Liver (tissue), 9 donors: ENCODE data around the gene ITGBL1. TPM values are rescaled to one million over a fixed set of nuclear protein-coding genes. Genes with fewer than 3 reads are reported as not detected.

Experiments used
- DNase-seq: peaks from one replicate; pipeline ENCODE4 v3.0.0-alpha.2; 2017; ENCODE audit warnings: low spot score
- H3K27ac ChIP-seq, 2 donors: one replicate each; pipeline ENCODE4 v1.7.0; 2013; ENCODE audit warnings: inconsistent platforms in 2 of 2, low read length in 2 of 2, control low read depth in 1 of 2, low read depth in 1 of 2, mild to moderate bottlenecking in 1 of 2
- H3K27me3 ChIP-seq, 4 donors: one replicate each; pipeline versions ENCODE4 v1.6.1 to v1.7.0; 2013; ENCODE audit warnings: low read length in 3 of 4, inconsistent platforms in 1 of 4, mild to moderate bottlenecking in 1 of 4, moderate library complexity in 1 of 4; ENCODE audit not compliant: control insufficient read depth in 4 of 4, insufficient read depth in 4 of 4
- H3K36me3 ChIP-seq, 4 donors: one replicate each; pipeline versions ENCODE4 v1.6.1 to v1.7.0; 2013; ENCODE audit warnings: low read length in 3 of 4, mild to moderate bottlenecking in 3 of 4, low read depth in 1 of 4, moderate library complexity in 1 of 4; ENCODE audit not compliant: control insufficient read depth in 4 of 4, insufficient read depth in 3 of 4
- H3K4me1 ChIP-seq, 4 donors: one replicate each; pipeline versions ENCODE4 v1.6.1 to v1.7.0; 2013; ENCODE audit warnings: low read length in 3 of 4, mild to moderate bottlenecking in 3 of 4, moderate library complexity in 1 of 4; ENCODE audit not compliant: control insufficient read depth in 4 of 4, insufficient read depth in 4 of 4
- H3K4me3 ChIP-seq, 3 donors: one replicate each; pipeline versions ENCODE4 v1.6.1 to v1.7.0; 2013; ENCODE audit warnings: low read length in 3 of 3, control low read depth in 1 of 3, low read depth in 1 of 3, mild to moderate bottlenecking in 1 of 3
- H3K9ac ChIP-seq, 2 donors: one replicate each; pipeline ENCODE4 v1.7.0; 2013; ENCODE audit warnings: low read length in 2 of 2, mild to moderate bottlenecking in 2 of 2, moderate library complexity in 2 of 2, control low read depth in 1 of 2, low read depth in 1 of 2
- H3K9me3 ChIP-seq, 4 donors: one replicate each; pipeline versions ENCODE4 v1.6.1 to v1.7.0; 2013; ENCODE audit warnings: low read length in 3 of 4; ENCODE audit not compliant: control insufficient read depth in 4 of 4
- FOXA1 ChIP-seq: IDR thresholded peaks from 2 replicates; pipeline ENCODE4 v1.6.1; 2016; ENCODE audit warnings: antibody characterized with exemption
- FOXA2 ChIP-seq: IDR thresholded peaks from 2 replicates; pipeline ENCODE4 v1.6.1; 2016; ENCODE audit warnings: antibody characterized with exemption
- GABPA ChIP-seq, 2 donors: IDR thresholded peaks in 1 of 2; conservative IDR thresholded peaks in 1 of 2; 2 replicates each; pipeline ENCODE4 v1.6.1; 2016; ENCODE audit warnings: antibody characterized with exemption in 2 of 2, mild to moderate bottlenecking in 1 of 2, moderate library complexity in 1 of 2
- HNF4A ChIP-seq, 2 donors: conservative IDR thresholded peaks; 2 replicates each; pipeline ENCODE4 v1.6.1; 2016; ENCODE audit warnings: antibody characterized with exemption in 2 of 2, mild to moderate bottlenecking in 2 of 2
- HNF4G ChIP-seq: IDR thresholded peaks from 2 replicates; pipeline ENCODE4 v1.6.1; 2016; ENCODE audit warnings: antibody characterized with exemption
- JUND ChIP-seq, 2 donors: IDR thresholded peaks; 2 replicates each; pipeline ENCODE4 v1.6.1; 2016; ENCODE audit warnings: antibody characterized with exemption in 2 of 2
- RAD21 ChIP-seq, 2 donors: IDR thresholded peaks; 2 replicates each; pipeline ENCODE4 v1.6.1; 2016; ENCODE audit warnings: antibody characterized with exemption in 2 of 2, mild to moderate bottlenecking in 2 of 2
- RXRA ChIP-seq, 2 donors: IDR thresholded peaks; 2 replicates each; pipeline ENCODE4 v1.6.1; 2017 to 2018; ENCODE audit warnings: antibody characterized with exemption in 2 of 2, mild to moderate bottlenecking in 1 of 2
- SP1 ChIP-seq: IDR thresholded peaks from 2 replicates; pipeline ENCODE4 v1.6.1; 2018; ENCODE audit warnings: antibody characterized with exemption, mild to moderate bottlenecking
- TAF1 ChIP-seq: conservative IDR thresholded peaks from 2 replicates; pipeline ENCODE4 v1.6.1; 2016; ENCODE audit warnings: antibody characterized with exemption, mild to moderate bottlenecking
- YY1 ChIP-seq: IDR thresholded peaks from 2 replicates; pipeline ENCODE4 v1.6.1; 2016; ENCODE audit warnings: antibody characterized with exemption, mild to moderate bottlenecking
- WGBS: extraction: QIAGEN DNeasy Blood & Tissue Kit; methylation state at CpG from one replicate; pipeline ENCODE4 v1.1.7; 2013; 5-methylcytosine and 5-hydroxymethylcytosine counted together
- polyA plus RNA-seq, 2 donors: library from polyadenylated mRNA; stranded (reverse) in 1 of 2; unstranded in 1 of 2; fragments of 200-250 nt in 1 of 2; fragments of >200 nt in 1 of 2; fragmentation: Nextera tagmentation in 1 of 2; extraction: Ambion mirVana in 1 of 2; gene quantifications; one replicate each; pipeline versions ENCODE4 v1.2.1 to v1.2.3, GENCODE V29; 2013 to 2015
- total RNA-seq, 2 donors: library from RNA; depleted of rRNA; stranded (reverse); fragments of >200 nt; gene quantifications; one replicate each; pipeline ENCODE4 v1.2.3, GENCODE V29; 2014
- TF ChIP-seq, protein P1 (sequence below): IDR thresholded peaks from 2 replicates; pipeline ENCODE4 v1.6.1; 2016; ENCODE audit warnings: antibody characterized with exemption
- TF ChIP-seq, protein P2 (sequence below): IDR thresholded peaks from 2 replicates; pipeline ENCODE4 v1.6.1; 2016; ENCODE audit warnings: antibody characterized with exemption, mild to moderate bottlenecking
- TF ChIP-seq, protein P3 (sequence below): IDR thresholded peaks from 2 replicates; pipeline ENCODE4 v1.6.1; 2016; ENCODE audit warnings: antibody characterized with exemption
- TF ChIP-seq, protein P4 (sequence below): IDR thresholded peaks from 2 replicates; pipeline ENCODE4 v1.6.1; 2016; ENCODE audit warnings: antibody characterized with exemption
- donor health status: healthy.
- donor health status: healthy.
- donor health status: healthy.
- donor health status: healthy.
- donor health status: healthy.

Gene ITGBL1
- total and polyA plus RNA-seq, 4 donors, result 0.28 to 2.2 (median 1.2) TPM

DNA sequence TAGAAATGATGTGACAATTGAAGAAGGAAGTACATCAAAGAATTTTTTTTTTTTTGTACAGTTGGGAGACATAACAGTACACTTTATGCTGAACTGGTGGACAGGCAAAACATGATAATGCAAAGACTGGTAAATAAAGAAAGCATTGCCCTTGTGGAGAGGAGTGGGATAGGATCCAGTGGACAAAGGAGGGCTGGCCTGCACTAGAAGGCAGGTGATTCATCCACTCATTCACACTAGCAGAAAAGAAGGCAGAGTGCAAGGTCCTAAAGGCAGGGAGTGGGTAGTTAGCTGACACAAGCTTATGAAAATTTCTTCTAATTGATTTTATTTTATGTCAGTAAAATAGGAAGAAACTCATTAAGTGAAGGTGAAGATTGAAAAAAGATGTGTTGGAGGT is 18.6 kb upstream of the ITGBL1 start:
- no peak overlapping the region for H3K27ac ChIP-seq
- no peaks in the 10 kb centered on the region for H3K4me1 ChIP-seq
- H3K9me3 ChIP-seq, result no peaks in the 10 kb centered on the region
- peaks cover 0 to 15% (median 0%) of the 10 kb centered on the region in 4 donors for H3K27me3 ChIP-seq
- TF ChIP-seq FOXA2, result no peak
- TF ChIP-seq, protein P1, sequence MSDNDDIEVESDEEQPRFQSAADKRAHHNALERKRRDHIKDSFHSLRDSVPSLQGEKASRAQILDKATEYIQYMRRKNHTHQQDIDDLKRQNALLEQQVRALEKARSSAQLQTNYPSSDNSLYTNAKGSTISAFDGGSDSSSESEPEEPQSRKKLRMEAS, result no peak
- TF ChIP-seq, protein P2, sequence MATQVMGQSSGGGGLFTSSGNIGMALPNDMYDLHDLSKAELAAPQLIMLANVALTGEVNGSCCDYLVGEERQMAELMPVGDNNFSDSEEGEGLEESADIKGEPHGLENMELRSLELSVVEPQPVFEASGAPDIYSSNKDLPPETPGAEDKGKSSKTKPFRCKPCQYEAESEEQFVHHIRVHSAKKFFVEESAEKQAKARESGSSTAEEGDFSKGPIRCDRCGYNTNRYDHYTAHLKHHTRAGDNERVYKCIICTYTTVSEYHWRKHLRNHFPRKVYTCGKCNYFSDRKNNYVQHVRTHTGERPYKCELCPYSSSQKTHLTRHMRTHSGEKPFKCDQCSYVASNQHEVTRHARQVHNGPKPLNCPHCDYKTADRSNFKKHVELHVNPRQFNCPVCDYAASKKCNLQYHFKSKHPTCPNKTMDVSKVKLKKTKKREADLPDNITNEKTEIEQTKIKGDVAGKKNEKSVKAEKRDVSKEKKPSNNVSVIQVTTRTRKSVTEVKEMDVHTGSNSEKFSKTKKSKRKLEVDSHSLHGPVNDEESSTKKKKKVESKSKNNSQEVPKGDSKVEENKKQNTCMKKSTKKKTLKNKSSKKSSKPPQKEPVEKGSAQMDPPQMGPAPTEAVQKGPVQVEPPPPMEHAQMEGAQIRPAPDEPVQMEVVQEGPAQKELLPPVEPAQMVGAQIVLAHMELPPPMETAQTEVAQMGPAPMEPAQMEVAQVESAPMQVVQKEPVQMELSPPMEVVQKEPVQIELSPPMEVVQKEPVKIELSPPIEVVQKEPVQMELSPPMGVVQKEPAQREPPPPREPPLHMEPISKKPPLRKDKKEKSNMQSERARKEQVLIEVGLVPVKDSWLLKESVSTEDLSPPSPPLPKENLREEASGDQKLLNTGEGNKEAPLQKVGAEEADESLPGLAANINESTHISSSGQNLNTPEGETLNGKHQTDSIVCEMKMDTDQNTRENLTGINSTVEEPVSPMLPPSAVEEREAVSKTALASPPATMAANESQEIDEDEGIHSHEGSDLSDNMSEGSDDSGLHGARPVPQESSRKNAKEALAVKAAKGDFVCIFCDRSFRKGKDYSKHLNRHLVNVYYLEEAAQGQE, result no peak
- no peak for TF ChIP-seq YY1
- no peak for TF ChIP-seq RAD21 (IDR thresholded peaks at IDR 0.05)
- TF ChIP-seq GABPA (IDR thresholded peaks at IDR 0.05 in 1 of 2, conservative IDR thresholded peaks at IDR 0.05 in 1 of 2), result no peak
- TF ChIP-seq FOXA1, result no peak
- TF ChIP-seq RXRA (IDR thresholded peaks at IDR 0.05), result no peak
- TF ChIP-seq JUND (IDR thresholded peaks at IDR 0.05), result no peak
- H3K9ac ChIP-seq, result no peak overlapping the region
- H3K4me3 ChIP-seq, result no peak overlapping the region
- no peak for DNase-seq
- H3K36me3 ChIP-seq, result no peaks in the 10 kb centered on the region

DNA sequence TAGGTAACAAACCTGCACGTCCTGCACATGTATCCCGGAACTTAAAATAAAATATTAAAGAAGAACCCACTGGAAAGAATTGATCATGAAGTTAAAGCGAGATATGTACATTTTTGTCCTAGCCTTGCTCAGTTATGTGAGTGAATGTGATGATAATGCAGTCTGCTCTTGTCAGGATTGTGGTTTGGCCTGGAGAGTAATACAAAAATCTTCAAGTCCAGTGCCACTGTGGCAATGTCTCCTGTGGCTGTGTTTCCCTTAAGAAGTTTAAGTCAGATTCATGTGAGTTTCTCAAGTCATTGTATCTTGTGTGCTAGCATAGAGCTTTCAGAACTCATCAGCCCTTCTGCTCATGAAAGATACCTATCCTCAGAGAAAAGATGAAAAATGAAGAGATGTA is 18.0 kb upstream of the ITGBL1 start:
- Histone ChIP-seq H3K9me3 (no peaks in the 10 kb centered on the region), H3K9ac (no peak overlapping the region), H3K4me1 (no peaks in the 10 kb centered on the region), H3K4me3 (no peak overlapping the region), H3K36me3 (no peaks in the 10 kb centered on the region), H3K27ac (no peak overlapping the region), H3K27me3 (peaks cover 0 to 16% (median 0%) of the 10 kb centered on the region in 4 donors)
- 73% methylated on average over 3 of the region's 3 CpGs for WGBS
- no peak for DNase-seq
- TF ChIP-seq HNF4G, result no peak
- TF ChIP-seq, protein P3, sequence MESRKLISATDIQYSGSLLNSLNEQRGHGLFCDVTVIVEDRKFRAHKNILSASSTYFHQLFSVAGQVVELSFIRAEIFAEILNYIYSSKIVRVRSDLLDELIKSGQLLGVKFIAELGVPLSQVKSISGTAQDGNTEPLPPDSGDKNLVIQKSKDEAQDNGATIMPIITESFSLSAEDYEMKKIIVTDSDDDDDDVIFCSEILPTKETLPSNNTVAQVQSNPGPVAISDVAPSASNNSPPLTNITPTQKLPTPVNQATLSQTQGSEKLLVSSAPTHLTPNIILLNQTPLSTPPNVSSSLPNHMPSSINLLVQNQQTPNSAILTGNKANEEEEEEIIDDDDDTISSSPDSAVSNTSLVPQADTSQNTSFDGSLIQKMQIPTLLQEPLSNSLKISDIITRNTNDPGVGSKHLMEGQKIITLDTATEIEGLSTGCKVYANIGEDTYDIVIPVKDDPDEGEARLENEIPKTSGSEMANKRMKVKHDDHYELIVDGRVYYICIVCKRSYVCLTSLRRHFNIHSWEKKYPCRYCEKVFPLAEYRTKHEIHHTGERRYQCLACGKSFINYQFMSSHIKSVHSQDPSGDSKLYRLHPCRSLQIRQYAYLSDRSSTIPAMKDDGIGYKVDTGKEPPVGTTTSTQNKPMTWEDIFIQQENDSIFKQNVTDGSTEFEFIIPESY, result no peak

DNA sequence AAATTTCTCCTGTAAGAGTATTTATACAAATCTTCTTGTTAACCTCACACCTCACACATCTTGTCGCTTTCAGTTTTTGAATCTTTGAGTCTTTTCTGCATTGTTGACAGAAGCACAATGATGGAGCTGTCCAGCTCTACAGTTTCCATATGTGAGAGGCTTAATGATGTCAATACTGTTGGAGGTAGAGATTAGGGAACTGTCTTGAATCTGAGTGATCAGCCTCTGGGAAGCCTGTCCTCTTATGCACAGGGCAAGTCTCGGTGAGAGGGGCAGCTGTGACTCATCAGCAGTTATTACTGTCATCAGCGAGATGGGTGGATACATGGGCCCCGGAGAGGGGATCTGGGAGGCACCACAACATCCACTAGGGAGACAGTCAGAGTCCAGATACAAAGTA is 4.6 kb upstream of the ITGBL1 start:
- Histone ChIP-seq H3K27me3 (peaks cover 0 to 3% (median 0%) of the 10 kb centered on the region in 4 donors), H3K4me3 (no peak overlapping the region), H3K4me1 (no peaks in the 10 kb centered on the region), H3K36me3 (no peaks in the 10 kb centered on the region), H3K9ac (no peak overlapping the region), H3K27ac (no peak overlapping the region), H3K9me3 (no peaks in the 10 kb centered on the region)
- no peak for DNase-seq
- 68% methylated on average over 4 of the region's 4 CpGs for WGBS
- TF ChIP-seq HNF4G (no peak), RAD21 (IDR thresholded peaks at IDR 0.05) (no peak), FOXA1 (no peak), YY1 (no peak), SP1 (no peak), TAF1 (no peak), GABPA (IDR thresholded peaks at IDR 0.05 in 1 of 2, conservative IDR thresholded peaks at IDR 0.05 in 1 of 2) (no peak), JUND (IDR thresholded peaks at IDR 0.05) (no peak), FOXA2 (no peak), RXRA (IDR thresholded peaks at IDR 0.05) (no peak), HNF4A (conservative IDR thresholded peaks at IDR 0.05) (no peak)
- TF ChIP-seq, protein P2, result no peak
- TF ChIP-seq, protein P4, sequence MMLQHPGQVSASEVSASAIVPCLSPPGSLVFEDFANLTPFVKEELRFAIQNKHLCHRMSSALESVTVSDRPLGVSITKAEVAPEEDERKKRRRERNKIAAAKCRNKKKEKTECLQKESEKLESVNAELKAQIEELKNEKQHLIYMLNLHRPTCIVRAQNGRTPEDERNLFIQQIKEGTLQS, result no peak
- TF ChIP-seq, protein P1, result no peak
- TF ChIP-seq, protein P3, result no peak
